NCI-H2029 treated with DMSO at 0.1 percent for 48 hours (cell line): ENCODE measurements around the gene RAPGEF5.

ENCODE experiments used
- DNase-seq: peaks from one replicate; lab custom pipeline; 2025; lab: John Stamatoyannopoulos, UW

RAPGEF5 gene

DNA sequence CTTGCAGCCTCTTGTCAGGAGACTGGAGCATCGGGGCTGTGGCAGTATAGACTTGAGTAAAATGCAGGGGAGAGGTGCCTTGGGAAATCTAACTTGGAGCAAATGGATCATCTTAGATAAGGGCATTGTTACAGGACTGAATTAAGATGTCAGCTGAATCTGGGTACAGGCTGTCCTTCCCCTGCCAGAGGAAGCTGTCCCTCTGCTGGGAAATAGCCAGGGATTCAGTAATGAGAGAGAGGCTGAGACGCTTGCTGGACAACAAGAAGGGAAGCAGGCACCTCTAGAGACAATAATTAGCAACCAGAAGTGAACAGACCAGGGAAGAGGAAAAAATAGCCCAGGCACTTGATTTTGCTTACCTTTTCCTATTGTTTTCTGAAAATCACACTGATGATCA is 20.7 kb upstream of the RAPGEF5 start:
- DNase-seq: no peak

DNA sequence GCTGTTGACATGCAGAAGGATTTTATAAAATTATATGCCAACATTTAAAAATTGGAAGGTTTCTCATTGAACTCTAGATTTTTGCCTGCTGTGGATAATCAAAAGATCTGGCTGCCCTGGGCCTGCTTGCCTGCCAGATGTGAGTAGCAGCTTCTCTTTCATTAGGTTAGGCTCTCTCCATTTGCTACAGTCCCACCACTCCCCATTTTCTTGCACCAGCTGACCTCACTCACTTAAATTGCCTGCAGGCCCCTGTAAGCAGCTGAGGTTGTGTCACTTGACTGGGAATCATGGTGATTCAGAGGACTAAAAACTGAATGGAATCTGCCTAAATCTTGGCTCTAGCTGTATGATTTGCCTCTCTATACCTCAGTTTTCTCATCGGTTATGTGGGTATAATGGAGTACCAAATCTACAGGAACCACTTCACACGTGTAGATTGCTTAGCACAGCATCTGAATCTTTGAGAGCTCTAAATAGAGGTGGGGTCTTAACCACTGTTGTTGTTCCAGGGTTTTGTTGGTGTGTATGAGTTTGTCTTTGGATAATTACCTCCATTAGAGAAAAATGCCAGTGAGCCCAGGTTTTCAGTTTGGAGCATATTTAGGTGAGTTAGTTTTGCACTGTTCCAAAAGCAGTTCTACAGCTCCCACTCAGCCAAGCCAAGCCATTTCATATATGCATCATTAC is 18.6 kb upstream of the RAPGEF5 start:
- no peak for DNase-seq

DNA sequence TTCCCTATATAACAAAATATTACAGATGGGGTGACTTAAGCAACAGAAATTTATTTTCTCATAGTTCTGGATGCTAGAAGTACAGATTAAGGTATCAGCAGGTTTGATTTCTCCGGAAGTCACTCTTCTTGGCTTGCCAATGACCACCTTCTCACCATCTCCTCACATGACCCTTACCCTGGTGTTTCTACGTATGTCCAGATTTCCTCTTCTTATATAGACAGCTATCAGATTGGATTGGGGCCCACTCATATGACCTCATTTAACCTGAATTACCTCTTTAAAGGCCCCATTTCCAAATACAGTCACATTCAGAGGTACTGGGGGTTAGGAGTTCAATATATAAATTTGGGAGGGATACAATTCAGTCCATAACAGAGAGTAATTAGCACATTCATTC is 17.0 kb upstream of the RAPGEF5 start:
- DNase-seq: no peak

DNA sequence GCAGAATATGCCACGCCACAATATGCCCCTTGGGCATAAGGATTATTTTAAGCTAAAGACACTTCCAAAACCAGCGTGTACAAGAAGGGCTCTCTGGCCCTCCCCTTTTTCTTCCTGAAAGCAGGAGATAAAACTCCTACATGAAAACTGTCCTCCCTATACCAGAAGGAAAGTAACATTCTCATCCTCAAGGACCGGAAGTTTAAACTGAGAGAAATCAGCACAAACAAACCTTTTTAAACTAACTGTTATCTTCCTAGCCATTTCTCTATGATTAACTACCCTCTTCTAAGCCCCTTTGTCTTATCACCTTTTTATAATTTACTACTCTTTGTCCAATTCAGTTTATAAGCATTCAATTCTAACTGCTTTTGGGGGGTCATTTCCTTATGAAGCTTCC is 16.4 kb upstream of the RAPGEF5 start:
- DNase-seq: no peak

DNA sequence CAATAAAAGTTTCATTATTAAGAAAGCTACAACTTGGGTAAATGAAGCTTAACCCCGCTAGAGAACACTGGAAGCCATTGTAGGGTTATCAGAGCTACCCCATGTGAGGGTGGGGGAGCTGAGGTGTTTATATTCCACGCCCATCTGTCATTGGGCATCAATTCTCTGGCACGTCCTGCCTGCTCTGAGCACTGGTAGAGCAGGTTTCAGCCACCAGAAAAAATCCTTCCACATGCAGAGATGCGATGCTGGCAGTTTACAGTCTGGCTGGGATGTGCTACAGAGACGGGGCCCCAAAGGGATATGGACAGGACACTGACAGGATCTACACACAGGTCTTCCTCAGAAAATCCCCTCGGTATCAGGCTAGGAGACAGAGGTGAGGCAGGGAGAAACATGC is 15.9 kb upstream of the RAPGEF5 start:
- no peak for DNase-seq

DNA sequence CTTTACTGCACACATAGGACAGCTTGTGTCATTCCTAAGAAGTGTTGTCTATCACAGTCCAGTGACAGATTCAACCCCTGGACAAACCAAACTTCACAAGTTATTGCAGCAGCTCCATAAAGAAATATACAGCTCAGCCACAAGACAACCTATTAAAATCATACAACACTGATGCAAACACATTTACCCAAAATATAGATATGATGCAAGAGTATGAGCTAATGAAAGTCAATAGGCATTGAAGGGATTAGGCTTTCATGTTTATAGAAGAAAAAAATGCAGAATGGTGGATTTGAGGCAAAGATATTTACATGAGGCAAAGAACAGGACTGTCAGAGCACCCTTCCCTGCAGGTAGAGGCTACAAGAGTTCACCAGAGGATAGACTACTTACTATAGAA is 14.9 kb upstream of the RAPGEF5 start:
- no peak for DNase-seq

DNA sequence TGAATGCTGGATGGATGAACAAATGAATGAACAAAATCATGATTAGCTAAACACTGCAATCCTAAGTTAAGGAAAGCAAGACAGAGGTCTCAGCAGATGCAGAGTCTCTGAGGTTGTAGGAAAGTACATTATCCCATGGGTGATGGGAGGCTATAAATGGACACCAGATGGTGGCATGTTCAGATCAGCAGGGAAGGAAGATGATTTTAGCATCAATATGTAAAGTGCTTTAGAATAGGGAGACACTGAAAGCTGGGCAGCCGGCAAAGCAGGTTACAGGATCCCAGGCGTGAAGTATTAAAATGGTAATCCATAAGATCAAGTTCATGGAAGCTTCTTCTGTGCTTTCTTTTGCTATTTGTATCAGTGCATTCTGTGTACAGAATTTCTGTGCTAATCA is 7.9 kb upstream of the RAPGEF5 start:
- DNase-seq: no peak

DNA sequence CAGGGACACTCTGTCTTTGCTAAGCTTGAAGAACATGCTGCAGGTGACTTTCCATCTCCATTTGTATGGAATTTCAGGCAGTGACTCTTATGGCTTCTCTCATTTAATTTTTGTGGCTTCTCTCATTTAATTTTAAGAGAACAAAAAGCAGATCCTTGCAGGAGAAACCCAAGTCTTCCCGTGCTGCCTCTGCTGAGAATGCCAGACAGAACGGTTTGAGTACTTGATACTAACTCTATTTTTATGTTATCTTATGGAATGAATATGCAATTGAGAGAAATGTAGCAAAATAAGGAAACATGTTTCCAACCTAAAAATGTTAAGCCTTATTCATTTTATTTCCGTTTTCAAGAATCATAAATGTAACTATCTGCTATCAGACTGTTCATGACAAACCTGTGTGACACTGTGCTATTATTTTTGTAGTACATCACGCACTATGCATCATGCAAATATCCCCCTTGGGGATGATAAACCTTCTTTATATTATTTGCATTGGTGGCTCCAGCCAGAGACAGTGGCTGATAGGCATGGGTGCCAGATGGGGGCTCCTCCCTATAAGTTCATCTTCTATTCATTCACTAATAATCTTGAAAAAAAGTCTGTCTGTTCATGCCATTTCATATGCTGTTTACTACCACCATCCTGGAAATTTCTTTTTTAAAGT is 6.9 kb upstream of the RAPGEF5 start:
- DNase-seq: no peak

DNA sequence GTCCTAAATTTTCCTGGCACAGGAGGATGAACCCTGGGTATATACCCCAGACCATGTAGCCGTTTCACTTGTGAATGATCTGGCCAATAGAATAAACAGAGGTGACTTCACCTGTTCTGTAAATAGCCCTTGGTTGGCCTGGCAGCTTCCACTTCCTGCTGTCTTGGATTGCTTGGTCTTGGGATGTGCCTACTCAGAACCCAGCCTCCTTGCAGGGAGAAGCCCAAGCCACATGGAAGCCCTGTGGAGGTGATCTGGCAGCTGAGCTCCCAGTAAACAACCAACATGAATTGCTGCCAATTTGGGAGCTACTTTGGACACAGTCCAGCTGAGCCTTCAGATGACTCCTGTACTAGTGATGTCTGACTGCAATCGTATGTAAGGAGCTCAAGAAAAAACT is 4.8 kb upstream of the RAPGEF5 start:
- peak; percentile 97 for DNase-seq

DNA sequence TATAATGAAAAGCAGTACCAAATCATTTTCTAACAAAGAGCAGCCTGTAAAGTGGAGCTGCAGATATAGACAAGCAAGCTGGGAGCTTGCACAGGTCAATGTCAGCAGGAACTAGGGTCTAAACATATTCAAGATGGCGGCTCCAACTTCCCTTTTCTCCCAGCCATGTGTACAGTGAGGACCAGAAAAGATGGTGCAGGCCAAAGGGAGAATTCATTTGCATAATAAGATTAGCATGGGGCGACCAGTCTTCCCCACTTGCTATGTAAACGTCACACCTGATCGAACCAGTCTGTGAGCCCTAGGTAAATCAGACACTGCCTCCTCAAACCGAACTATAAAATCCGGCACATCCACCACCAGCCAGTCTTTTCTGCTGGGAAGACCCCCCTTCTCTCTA is 4.4 kb upstream of the RAPGEF5 start:
- peak; percentile 96 for DNase-seq

DNA sequence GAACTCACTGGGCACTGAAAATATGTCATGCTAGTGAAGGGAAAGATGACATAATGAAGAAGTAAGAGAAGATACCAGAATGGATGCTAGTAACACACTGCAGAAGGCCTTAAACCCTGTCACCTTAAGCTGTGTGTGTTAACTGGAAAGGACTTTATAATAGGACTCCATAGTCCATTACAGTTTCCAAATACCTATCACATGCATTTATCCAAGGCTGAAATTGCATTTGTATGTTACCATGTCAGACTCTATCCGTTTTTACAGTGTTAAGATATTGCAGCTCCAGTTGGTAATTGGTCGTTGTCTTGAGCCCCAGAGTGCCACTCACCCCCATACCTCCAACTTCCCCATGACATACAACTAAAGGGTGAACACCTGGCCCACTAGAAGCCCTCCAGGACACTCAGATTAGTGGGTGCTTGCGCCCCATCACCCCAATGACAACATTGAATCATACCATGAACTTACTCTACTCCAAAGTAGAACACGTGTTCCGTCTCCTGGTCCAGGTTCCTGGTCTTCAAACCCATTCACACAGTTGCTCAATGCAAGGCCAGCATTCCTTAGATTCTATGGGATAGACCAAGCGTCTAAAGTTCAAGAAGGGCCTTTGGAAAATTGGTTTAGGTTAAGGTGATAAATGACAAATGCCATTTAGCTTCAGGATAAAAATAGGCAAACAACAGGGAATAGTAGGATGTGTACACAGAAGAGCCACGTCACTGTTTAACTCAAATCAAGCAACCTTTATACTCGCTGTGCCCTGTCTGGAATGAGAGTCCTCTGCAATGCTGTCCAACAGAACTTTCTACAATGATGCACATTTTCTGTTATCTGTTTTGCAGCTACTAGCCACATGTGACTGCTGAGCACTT is 2.1 kb upstream of the RAPGEF5 start:
- DNase-seq: no peak

DNA sequence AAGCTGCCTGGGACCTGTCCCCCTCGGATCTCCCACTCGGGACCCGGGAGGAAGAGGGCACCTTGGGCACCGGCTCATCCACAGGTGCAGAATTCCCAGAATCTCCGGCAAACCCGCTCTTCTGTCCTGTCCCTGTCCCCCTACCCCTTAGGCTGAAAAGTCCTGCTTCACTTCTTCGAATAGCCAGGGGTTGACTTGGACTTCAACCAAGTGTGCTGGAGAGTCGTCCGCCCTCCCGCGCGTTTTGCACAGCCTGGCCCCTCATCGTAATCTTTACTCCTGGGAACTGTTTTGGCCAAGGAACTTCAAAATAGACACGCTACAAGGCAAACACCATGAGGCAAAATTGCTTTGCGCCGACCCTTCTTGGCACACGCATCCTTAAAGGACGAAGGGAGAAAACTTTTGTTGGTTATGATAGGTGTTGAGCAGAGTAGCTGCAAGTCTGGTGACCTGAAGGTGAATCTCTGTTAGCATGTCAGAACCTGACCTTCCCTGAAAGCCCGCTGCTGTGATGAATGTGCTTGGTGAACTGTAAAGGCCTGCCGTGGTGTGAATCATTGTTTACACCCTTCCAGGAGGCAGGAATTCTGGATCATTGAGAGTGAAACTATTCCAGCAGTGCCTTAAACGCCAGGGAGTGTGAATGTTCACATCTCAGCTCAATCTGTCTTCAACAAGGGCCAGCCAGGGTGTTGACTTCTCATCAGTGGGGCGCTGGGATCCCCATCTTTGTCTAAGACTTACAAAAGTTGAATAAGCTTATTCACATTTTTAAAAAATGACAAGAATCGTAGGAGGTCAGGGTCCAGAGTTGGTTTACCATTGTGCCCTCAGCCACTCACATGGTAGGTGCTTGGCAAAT is 589 bp upstream of the RAPGEF5 start:
- DNase-seq: peak; percentile 55

DNA sequence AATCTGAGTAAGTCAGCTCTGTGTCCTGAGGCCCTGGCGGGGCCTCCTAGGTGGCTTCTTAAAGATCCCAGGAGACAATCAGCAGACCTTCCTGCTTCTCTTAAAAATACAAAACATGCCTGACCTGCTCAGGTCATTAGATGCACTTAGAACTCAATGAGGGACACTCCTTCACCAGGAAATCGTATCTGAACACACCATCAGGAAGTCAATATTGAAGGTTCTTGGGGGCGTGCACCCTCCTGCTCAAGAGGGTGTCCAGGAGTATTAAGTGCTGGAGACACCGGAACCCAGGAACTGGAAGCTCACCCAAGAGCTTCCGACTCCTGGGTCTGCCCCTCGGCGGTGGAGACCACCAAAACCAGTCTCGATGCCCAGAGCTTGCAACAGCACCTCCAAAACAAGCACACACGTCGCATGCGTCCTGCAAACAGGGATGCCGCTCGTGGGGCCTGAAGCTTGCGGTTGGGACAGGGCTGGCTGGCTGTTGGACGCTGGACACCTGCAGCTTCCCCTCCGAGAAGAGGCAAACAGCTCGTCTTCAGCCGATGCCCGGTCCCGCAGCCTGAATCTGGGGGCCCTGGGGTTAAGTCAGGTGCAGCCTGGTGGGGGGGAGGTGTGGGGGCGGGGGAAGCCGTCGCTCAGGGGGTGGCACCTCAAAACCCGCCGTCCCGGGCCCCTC is 803 bp downstream of the RAPGEF5 start:
- peak; percentile 28 for DNase-seq

DNA sequence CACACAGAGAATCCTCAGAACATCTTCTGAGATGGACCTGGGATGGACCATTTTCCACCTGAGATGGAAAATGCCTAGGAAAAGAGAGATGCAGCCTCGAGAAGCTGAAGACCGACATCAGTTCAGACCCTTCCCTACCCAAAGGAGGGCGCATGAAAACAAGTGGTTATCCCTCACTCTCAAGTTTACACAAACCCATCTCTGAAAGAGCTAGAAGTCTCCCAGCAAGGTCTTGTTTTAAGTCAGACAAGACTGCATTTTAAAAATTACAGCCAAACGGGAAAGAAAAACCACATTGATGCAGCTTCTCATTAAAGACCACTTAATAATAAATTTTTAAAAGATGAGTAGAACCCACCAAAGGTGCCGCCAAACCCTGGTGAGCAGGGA is 1.3 kb downstream of the RAPGEF5 start:
- no peak for DNase-seq

DNA sequence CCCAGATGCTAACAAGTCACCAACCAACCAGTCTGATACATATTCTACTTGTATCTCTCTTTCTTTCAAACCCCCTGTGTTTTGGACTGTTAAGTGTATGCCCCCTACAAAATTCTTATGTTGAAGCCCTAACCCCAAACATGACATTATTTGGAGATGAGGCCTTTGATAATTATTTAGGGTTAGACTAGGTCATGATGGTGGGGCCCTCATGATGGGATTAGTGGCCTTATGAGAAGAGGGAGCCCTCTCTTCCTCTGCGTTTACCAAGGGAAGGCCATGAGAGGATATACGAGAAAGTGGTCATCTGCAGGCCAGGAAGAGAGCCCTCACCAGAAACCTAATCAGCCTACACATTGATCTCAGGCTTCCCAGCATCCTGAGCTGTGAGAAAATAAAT is 2.5 kb downstream of the RAPGEF5 start:
- no peak for DNase-seq

DNA sequence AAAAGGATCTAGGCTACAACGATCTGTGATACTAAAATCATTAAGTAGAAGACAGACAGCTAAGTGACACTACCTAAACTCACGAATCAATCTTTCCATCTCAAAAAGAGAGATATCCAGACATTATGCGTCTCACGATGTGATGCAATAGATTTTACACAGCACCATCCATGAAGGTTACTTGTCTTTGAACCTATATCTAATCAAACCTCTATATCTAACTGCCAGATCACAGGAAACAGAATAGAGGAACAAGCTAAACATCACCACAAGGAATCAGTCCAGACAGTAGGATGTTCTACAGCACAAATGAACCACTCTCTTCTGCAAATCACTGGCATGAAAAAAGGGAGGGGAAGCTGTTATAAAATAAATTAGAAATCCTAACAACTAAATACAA is 4.1 kb downstream of the RAPGEF5 start:
- no peak for DNase-seq

DNA sequence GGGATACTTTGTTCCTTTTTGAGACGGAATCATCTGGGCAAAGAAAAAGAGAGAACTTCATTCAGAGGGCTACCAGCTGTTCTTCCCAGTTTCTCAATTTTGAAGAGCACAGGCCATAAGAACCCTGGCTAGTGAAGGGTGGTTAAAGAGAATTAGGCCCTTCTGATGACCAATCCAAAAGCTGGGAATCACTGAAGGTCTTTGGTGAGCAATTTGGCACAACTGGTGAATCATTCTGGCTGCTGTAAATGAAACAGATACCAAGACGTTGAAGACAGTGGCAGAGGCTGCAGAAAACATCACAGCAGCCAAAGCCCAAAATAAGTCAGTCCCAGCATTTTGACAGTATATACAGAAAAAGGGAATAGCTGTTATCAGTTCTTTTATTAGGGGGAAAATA is 5.1 kb downstream of the RAPGEF5 start:
- DNase-seq: no peak

DNA sequence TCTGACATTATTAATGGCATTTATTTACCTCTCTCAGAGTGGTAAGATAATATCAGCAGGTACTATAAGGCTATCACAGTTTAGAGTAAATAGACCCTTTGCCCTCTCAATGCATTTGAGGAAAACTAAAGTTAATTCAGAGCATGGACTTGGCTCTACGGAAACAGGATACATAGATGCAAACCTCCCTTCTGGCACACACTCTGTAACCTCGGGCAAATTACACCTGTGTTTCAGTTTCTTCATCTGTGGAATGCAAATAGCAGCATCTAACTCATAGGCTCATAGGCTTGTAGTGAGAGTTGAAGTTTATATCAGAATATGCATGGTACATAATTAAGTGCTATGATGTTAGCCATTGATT is 5.6 kb downstream of the RAPGEF5 start:
- DNase-seq: peak; percentile 21

DNA sequence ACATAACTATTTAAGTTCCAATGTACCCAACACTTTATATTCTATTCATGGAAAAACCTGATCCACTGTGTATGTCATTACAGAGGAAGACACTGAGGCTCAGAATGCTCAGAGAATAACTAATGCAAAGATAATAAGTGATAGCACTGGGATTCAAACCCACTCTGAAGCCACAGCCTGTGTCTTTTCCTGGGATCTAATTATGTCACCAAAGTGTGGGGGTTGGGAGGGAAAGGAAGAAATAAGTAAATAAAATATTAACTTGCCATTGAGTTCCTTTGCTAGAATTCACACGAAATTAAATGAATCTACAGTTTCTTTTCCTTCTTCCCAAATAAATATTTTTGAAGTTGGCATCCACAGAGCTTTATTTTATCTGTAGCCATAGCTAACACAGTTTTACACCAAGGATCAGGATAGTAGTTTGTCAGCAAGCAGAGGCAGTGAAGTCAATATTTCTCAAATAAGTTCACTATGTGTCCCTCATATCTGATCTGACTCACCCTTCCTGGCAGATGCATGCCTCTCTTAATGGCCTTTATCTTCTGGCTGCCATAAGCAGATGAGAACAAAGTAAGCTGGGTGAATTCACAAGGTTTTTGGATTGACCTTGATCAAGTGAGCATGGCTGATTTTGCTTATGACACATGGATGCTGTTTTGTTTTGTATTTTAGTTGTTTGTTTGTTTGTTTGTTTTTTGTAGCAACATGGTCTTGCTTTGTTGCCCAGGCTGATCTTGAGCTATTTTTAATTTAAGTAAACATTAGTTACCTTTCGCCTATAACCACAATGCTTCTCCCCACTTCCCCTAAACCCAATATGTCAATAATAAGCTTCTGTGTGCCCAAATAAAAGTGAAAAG is 6.3 kb downstream of the RAPGEF5 start:
- DNase-seq: peak; percentile 19

DNA sequence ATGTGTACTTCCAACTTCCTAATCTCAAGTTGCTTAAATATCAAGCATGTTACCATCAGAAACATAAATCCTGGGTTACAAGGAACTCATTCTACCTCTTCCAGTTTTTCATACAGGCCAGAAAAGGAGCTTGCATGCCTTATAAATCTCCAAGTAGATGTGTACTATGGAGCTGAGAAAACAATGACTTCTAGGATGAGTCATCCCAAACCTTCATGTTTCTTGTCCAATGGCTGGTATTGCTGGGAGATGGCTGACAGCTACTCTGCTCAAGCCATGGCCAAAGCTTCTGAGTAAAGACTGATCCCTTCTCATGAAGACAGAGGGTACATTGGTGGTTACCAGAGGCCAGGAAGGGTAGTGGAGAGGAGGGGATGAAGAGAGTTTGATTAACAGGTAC is 8.6 kb downstream of the RAPGEF5 start:
- DNase-seq: no peak
